Mucosa of stomach (tissue), 1 donor: Measurements from ENCODE around the gene LRRC4C.
"Not testable (repeated sequence)": the region's sequence is repeated elsewhere in the genome, so short reads cannot be mapped to it uniquely, and the experiment has no call there.

Experiments
- H3K27me3 ChIP-seq: one replicate; pipeline ENCODE4 v1.7.0; 2013; ENCODE audit warnings: mild to moderate bottlenecking, low read length; ENCODE audit not compliant: control insufficient read depth, insufficient read depth
- H3K36me3 ChIP-seq: one replicate; pipeline ENCODE4 v1.7.0; 2013; ENCODE audit warnings: low read length; ENCODE audit not compliant: control insufficient read depth, insufficient read depth
- H3K4me1 ChIP-seq: one replicate; pipeline ENCODE4 v1.7.0; 2013; ENCODE audit warnings: mild to moderate bottlenecking, low read length; ENCODE audit not compliant: control insufficient read depth, insufficient read depth
- H3K4me3 ChIP-seq: one replicate; pipeline ENCODE4 v1.7.0; 2013; ENCODE audit warnings: low read length
- H3K9ac ChIP-seq: one replicate; pipeline ENCODE4 v1.7.0; 2013; ENCODE audit warnings: mild to moderate bottlenecking, low read length, moderate library complexity
- H3K9me3 ChIP-seq: one replicate; pipeline ENCODE4 v1.7.0; 2013; ENCODE audit warnings: mild to moderate bottlenecking, low read length, moderate library complexity; ENCODE audit not compliant: control insufficient read depth
- donor health status: Pancreatic carcinoma.

LRRC4C gene

DNA sequence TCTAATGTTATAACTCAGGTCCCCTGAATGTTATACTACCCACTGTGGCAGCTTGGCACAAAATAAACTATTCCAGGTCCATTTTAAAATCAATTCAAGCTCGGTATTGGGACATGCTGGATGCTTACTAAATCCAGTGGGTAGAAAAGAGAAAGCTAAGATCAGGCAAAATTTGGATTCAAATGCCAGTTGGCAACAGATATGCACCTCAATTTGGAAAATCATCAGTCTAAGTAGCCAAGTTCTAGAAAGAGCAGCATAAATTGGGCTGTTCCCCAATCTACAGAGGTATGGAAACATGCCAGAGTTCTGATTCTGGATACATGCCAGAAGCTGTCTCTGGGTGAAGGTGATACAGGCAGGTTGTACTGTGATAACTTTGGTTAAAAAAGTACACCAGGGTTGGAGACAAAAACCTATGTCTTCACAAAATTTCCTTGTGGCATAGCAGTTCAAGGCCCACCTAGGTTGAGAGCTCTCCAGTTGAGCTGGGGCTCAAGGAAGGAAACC, 427.8 kb downstream of the LRRC4C start:
- H3K36me3 ChIP-seq: no peaks in the 10 kb centered on the region
- H3K4me3 ChIP-seq: no peak overlapping the region
- no peaks in the 10 kb centered on the region for H3K4me1 ChIP-seq
- no peak overlapping the region for H3K9ac ChIP-seq
- H3K27me3 ChIP-seq: no peaks in the 10 kb centered on the region
- H3K9me3 ChIP-seq: no peaks in the 10 kb centered on the region

DNA sequence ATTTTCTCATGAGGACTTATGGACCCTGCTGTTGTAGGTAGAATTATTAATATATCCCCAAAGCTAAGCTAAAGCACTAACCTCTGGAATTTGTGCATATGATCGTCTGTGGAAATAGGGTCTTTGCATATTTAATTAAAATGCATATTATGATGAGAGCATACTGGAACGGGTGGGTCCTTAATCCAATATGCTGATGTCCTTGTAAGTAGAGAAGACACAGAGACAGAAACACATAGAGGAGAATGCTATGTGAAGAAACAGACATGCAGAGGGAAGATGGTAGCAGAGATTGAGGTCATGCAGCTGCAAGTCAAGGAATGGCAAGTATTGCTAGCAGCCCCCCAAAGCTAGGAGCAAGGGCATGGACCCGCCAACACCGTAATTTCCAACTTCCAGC, 439.2 kb downstream of the LRRC4C start:
- Histone ChIP-seq H3K27me3 (no peaks in the 10 kb centered on the region), H3K9me3 (no peaks in the 10 kb centered on the region), H3K36me3 (no peaks in the 10 kb centered on the region), H3K4me1 (no peaks in the 10 kb centered on the region), H3K9ac (no peak overlapping the region), H3K4me3 (no peak overlapping the region)

DNA sequence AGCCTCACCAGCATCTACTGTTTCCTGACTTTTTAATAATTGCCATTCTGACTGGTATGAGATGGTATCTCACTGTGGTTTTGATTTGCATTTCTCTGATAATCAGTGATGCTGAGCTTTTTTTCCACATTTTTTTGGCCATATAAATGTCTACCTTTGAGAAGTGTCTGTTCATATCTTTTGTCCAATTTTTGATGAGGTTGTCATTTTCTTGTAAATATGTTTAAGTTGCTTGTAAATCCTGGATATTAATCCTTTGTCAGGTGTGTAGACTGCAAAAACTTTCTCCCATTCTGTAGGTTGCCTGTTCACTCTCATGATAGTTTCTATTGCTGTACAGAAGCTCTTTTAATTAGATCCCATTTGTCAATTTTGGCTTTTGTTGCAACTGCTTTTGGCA, 439.8 kb downstream of the LRRC4C start:
- H3K9ac ChIP-seq, H3K4me1 ChIP-seq, H3K4me3 ChIP-seq, H3K9me3 ChIP-seq, H3K36me3 ChIP-seq, H3K27me3 ChIP-seq: not testable (repeated sequence)

- H3K9ac ChIP-seq: no peak overlapping the region
- no peak overlapping the region for H3K4me3 ChIP-seq
- H3K9me3 ChIP-seq: no peaks in the 10 kb centered on the region
- H3K4me1 ChIP-seq: no peaks in the 10 kb centered on the region
- H3K27me3 ChIP-seq: no peaks in the 10 kb centered on the region
- H3K36me3 ChIP-seq: no peaks in the 10 kb centered on the region
Measured at GRCh38 chr11:41018224-41018623, 441.2 kb downstream of the LRRC4C start.

DNA sequence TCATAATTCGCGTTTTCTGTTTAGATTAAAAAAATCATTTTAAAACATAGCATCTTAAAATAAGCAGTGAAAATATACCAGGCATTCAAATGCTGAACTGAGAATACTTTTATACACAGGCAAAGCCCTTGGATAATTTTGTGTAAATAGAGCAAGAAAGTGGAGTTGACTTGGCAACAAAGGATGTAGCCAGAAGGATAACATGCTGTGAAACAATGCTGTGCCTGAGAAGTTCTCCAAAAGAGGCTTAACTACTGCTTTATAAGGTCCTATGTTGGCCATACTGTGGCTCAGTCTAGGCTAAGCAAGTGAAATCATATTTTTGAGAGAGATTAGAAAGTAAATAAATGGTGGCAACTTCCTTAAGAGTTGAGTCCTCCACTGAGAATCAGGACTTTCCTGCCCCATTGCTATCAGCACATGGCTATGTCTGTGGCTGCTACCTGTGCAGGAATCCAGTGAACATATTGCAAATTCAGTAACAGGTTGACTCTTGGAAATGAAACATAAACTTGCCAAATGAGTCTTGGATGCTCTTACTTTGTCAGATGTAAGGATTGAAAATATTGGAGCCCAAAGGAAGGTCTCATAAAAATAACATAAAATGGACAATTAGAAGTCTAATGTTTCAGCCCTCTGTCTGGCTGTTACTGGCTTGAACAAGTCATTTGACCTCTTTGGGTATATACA, 448.9 kb downstream of the LRRC4C start:
- Histone ChIP-seq H3K4me3 (no peak overlapping the region), H3K4me1 (no peaks in the 10 kb centered on the region), H3K36me3 (no peaks in the 10 kb centered on the region), H3K27me3 (no peaks in the 10 kb centered on the region), H3K9me3 (no peaks in the 10 kb centered on the region), H3K9ac (no peak overlapping the region)

DNA sequence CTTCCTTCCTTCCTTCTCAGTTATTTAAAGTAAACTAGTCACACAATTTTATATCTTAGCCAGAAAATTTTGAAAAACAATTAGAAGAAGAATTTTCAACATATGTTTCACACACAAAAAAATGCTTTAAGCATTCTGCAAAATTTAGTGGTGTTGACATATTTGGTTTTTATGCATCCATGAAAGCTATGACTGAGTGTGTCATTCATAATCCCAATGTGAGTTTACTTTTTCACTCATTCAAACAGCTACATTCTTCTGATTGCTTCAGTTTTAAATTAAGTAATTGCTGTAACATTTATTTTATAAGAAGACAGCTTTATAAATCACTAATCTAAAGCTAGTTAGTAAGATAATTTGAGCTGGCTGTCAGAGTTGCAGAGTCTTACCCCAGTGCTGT, 453.5 kb downstream of the LRRC4C start:
- Histone ChIP-seq H3K36me3 (no peaks in the 10 kb centered on the region), H3K9ac (no peak overlapping the region)

DNA sequence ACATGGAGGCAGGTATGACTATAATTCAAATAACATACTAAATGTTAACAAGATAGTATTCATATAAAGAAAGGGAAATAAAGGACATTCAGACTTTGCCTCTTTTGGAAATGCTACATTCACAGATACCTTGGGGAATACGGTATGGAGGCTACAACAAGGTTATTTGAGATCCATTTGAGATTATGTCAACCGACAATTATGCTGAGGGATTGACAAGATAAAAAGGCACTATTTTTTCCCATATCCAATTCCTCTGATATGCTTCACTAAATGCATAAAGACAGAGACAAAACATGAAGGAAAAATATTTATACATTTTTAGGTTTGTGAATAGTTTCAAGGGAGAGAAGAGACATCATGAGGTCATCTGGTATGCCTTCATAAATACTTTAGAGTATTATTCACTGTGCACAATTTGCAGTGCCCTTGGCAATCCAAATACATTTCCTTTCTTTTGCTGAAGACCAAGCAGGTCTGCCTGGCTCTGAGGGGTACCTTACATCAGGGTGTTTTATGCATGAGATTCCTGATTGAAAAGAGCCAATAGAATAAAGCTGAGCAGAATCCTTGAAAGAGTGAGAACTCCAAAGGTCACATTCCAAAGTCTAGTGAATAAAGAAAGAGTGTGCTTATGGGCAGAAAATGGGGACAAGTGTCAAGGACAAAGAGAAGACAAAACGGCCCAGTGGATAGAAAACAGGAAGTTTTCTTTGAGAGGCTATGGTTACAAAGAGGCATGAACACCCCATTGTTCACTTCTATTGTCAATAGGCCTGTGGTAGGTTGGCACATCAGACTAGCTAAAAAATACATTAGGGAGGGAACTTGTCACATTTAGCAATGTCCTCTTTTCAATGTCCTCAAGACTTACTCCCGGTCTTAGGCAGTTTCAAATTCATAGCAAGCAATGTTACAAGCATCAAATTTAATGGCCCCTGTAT, 455.8 kb downstream of the LRRC4C start:
- Histone ChIP-seq H3K36me3 (no peaks in the 10 kb centered on the region), H3K4me1 (no peaks in the 10 kb centered on the region), H3K4me3 (no peak overlapping the region)

More for the DNA sequence above, 453.5 kb downstream of the LRRC4C start:
- H3K4me1 ChIP-seq: no peaks in the 10 kb centered on the region
- no peak overlapping the region for H3K4me3 ChIP-seq
- H3K9me3 ChIP-seq: no peaks in the 10 kb centered on the region
- no peaks in the 10 kb centered on the region for H3K27me3 ChIP-seq

GRCh38 chr11:40998920-40999319, 460.5 kb downstream of the LRRC4C start:
- no peaks in the 10 kb centered on the region for H3K4me1 ChIP-seq
- no peaks in the 10 kb centered on the region for H3K36me3 ChIP-seq
- H3K27me3 ChIP-seq: no peaks in the 10 kb centered on the region
- H3K4me3 ChIP-seq: no peak overlapping the region
- no peaks in the 10 kb centered on the region for H3K9me3 ChIP-seq
- no peak overlapping the region for H3K9ac ChIP-seq

More for the DNA sequence above, 455.8 kb downstream of the LRRC4C start:
- no peaks in the 10 kb centered on the region for H3K27me3 ChIP-seq
- no peak overlapping the region for H3K9ac ChIP-seq
- H3K9me3 ChIP-seq: no peaks in the 10 kb centered on the region

DNA sequence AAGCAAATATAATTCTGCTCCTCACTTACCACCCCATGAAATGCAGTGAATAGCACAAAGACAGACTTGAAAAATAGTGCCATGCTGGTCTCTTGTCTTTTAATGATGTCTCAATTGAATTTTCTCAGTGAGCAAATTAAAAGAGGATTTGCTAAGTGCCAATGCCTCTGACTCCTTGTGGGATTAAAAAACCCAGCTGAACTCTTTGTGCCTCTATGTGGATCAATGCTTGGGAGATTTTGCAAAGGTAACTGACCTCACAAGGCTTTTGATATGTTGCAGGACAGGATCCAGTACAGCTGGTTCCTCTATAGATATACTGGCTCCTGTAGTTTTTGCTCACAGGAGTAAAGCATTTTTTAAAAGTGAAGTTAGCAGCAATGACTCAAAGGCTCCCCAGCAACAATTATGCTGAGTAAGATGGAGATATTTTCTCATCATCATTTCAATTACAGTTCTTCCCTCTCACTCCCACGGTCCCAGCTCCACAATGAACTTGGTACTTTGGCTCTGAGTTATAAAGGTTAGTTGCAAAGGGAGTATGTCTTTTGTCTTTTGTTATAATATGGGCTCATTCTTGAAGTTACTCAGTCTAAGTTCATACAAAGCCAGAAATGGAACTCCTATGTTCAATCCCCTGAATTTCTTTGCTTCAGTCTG, 471.5 kb downstream of the LRRC4C start:
- no peak overlapping the region for H3K9ac ChIP-seq
- no peaks in the 10 kb centered on the region for H3K4me1 ChIP-seq
- H3K4me3 ChIP-seq: no peak overlapping the region
- no peaks in the 10 kb centered on the region for H3K9me3 ChIP-seq
- H3K36me3 ChIP-seq: no peaks in the 10 kb centered on the region
- H3K27me3 ChIP-seq: no peaks in the 10 kb centered on the region

GRCh38 chr11:40986320-40986719, 473.1 kb downstream of the LRRC4C start:
- Histone ChIP-seq H3K9ac (no peak overlapping the region), H3K36me3 (no peaks in the 10 kb centered on the region), H3K4me1 (no peaks in the 10 kb centered on the region), H3K9me3 (no peaks in the 10 kb centered on the region), H3K4me3 (no peak overlapping the region), H3K27me3 (no peaks in the 10 kb centered on the region)

DNA sequence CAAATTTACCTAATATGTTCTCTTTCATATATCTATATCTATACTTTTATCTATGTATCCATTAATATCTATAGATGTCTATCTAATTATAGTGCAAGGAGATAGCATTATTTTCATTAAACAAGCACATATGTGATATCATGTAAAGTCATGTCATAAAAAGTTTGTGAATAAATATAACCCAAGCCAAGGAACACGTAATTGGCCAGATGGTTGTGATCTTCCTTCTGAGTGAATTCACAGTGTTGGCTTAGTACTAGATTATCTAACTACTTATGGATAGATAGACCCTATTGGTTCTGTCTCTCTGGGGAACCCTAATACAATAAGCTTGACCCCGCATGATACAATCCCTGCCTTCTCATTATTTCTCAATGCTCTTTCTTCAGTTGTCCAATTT, 484.4 kb downstream of the LRRC4C start:
- Histone ChIP-seq H3K36me3 (no peaks in the 10 kb centered on the region), H3K4me3 (no peak overlapping the region), H3K27me3 (no peaks in the 10 kb centered on the region), H3K4me1 (no peaks in the 10 kb centered on the region), H3K9ac (no peak overlapping the region), H3K9me3 (no peaks in the 10 kb centered on the region)
